HCT116 (cell line): Measurements from ENCODE around the gene CACNA1C. TPM values are rescaled to one million over a fixed set of nuclear protein-coding genes. Genes with fewer than 3 reads are reported as not detected.

Source experiments
- ATAC-seq: fragments of 200-7000 bp; cut with Tn5 transposase; 2 replicates; pipeline ENCODE4 v1.9.1; 2020; ENCODE audit warnings: mild to moderate bottlenecking, moderate library complexity
- BruUV-seq: library from RNA; stranded (reverse); fragments of 400-500 nt; replicated peaks from 2 replicates; lab custom pipeline; 2021; lab: Mats Ljungman, UMichigan
- CTCF ChIA-PET: fragments of 300-600 bp; sonication (Branson Sonifier 250); formaldehyde crosslinking; loops from one replicate; lab custom pipeline; 2021; ENCODE audit warnings: antibody characterized with exemption; lab: Charles Lee
- POLR2A ChIA-PET: fragments of 300-600, 350-600 bp; sonication (Branson Sonifier 250); formaldehyde crosslinking; loops from one replicate; lab custom pipeline; 2021; ENCODE audit warnings: antibody characterized with exemption; lab: Charles Lee
- RAD21 ChIA-PET, 2 experiments: fragments of 300-600 bp; sonication (Branson Sonifier 250); formaldehyde crosslinking; loops; one replicate each; lab custom pipeline; 2023; ENCODE audit warnings: low total read pairs in 2 of 2; ENCODE audit not compliant: uncharacterized antibody in 2 of 2, unreplicated experiment in 2 of 2, low non-redundant PET in 1 of 2; lab: Charles Lee
- DNase-seq: peaks from one replicate; pipeline ENCODE4 v3.0.0-alpha.2; 2010; ENCODE audit warnings: low read depth, low spot score
- H2AFZ ChIP-seq: fragments of 200-600 bp; shearing (Covaris generic), sonication (generic); 2 replicates; pipeline ENCODE4 v1.6.1; 2017; ENCODE audit warnings: low read depth, mixed run types, mixed read lengths, antibody characterized with exemption, low read length; ENCODE audit not compliant: poor library complexity, severe bottlenecking
- H3K27ac ChIP-seq: 2 replicates; pipeline ENCODE4 v1.5.1; 2012; ENCODE audit warnings: low read depth, low read length
- H3K27me3 ChIP-seq: fragments of 200-600 bp; sonication (generic); 2 replicates; pipeline ENCODE4 v1.6.1; 2016; ENCODE audit warnings: mixed run types, low read length, mixed read lengths; ENCODE audit not compliant: insufficient read depth
- H3K36me3 ChIP-seq, 2 experiments: fragments of 200-500 bp in 1 of 2; fragments of 200-600 bp in 1 of 2; sonication (Bioruptor generic) in 1 of 2; sonication (generic) in 1 of 2; 2 replicates each; pipeline versions ENCODE4 v1.5.1 to v1.6.1; 2014 to 2016; ENCODE audit warnings: low read length in 2 of 2, inconsistent platforms in 1 of 2, mixed read lengths in 1 of 2, mixed run types in 1 of 2; ENCODE audit not compliant: insufficient read depth in 2 of 2, control insufficient read depth in 1 of 2
- H3K4me1 ChIP-seq, 2 experiments: fragments of 200-600 bp in 1 of 2; sonication (generic) in 1 of 2; 2 replicates each; pipeline versions ENCODE4 v1.5.1 to v1.6.1; 2012 to 2017; ENCODE audit warnings: low read length in 2 of 2, inconsistent platforms in 1 of 2, mild to moderate bottlenecking in 1 of 2, mixed read lengths in 1 of 2, mixed run types in 1 of 2, moderate library complexity in 1 of 2; ENCODE audit not compliant: insufficient read depth in 2 of 2, control insufficient read depth in 1 of 2
- H3K4me2 ChIP-seq: fragments of 200-600 bp; sonication (generic); 2 replicates; pipeline ENCODE4 v1.6.1; 2017; ENCODE audit warnings: mixed run types, low read length, mixed read lengths
- H3K4me3 ChIP-seq, 2 experiments: fragments of 200-600 bp in 1 of 2; sonication (generic) in 1 of 2; replicated peaks in 1 of 2; 2 replicates each; pipeline ENCODE4 v1.5.1; 2011 to 2016; ENCODE audit warnings: low read length in 2 of 2, control low read depth in 1 of 2, low read depth in 1 of 2, mild to moderate bottlenecking in 1 of 2, mixed read lengths in 1 of 2, mixed run types in 1 of 2
- H3K79me2 ChIP-seq: fragments of 200-600 bp; sonication (generic); 2 replicates; pipeline ENCODE4 v1.6.1; 2017; ENCODE audit warnings: mild to moderate bottlenecking, mixed run types, low read length, moderate library complexity, mixed read lengths; ENCODE audit not compliant: insufficient read depth
- H3K9ac ChIP-seq: fragments of 200-600 bp; sonication (generic); 2 replicates; pipeline ENCODE4 v1.6.1; 2016; ENCODE audit warnings: low read length, mixed read lengths
- H3K9me2 ChIP-seq: fragments of 200-600 bp; sonication (generic), shearing (Covaris generic); 2 replicates; pipeline ENCODE4 v1.6.1; 2017; ENCODE audit warnings: mixed run types, mild to moderate bottlenecking, moderate library complexity; ENCODE audit not compliant: insufficient read depth
- H3K9me3 ChIP-seq, 2 experiments: fragments of 200-500 bp in 1 of 2; fragments of 200-600 bp in 1 of 2; sonication (Bioruptor generic) in 1 of 2; sonication (generic) in 1 of 2; 2 replicates each; pipeline ENCODE4 v1.6.1; 2014 to 2017; ENCODE audit warnings: low read length in 2 of 2, mixed read lengths in 2 of 2, inconsistent platforms in 1 of 2, low read depth in 1 of 2, mild to moderate bottlenecking in 1 of 2, mixed run types in 1 of 2, moderate library complexity in 1 of 2; ENCODE audit not compliant: control insufficient read depth in 1 of 2, insufficient read depth in 1 of 2
- H4K20me1 ChIP-seq: fragments of 200-600 bp; sonication (generic), shearing (Covaris generic); 2 replicates; pipeline ENCODE4 v1.6.1; 2017; ENCODE audit warnings: mixed run types, mild to moderate bottlenecking, moderate library complexity; ENCODE audit not compliant: insufficient read depth
- EGR1 ChIP-seq: IDR thresholded peaks from 2 replicates; pipeline ENCODE4 v1.6.1; 2012; ENCODE audit warnings: low read depth
- ELF1 ChIP-seq: IDR thresholded peaks from 2 replicates; pipeline ENCODE4 v1.6.1; 2012; ENCODE audit warnings: low read depth, borderline replicate concordance
- EZH2 ChIP-seq: fragments of 200-600 bp; sonication (generic); IDR thresholded peaks from 2 replicates; pipeline ENCODE4 v1.6.1; 2017; ENCODE audit warnings: antibody characterized with exemption, mixed run types
- FOSL1 ChIP-seq: IDR thresholded peaks from 2 replicates; pipeline ENCODE4 v1.6.1; 2012; ENCODE audit warnings: low read depth
- JUND ChIP-seq: IDR thresholded peaks from 2 replicates; pipeline ENCODE4 v1.6.1; 2012
- MAX ChIP-seq: IDR thresholded peaks from 2 replicates; pipeline ENCODE4 v1.6.1; 2012
- POLR2A ChIP-seq: IDR thresholded peaks from 2 replicates; pipeline ENCODE4 v1.7.0; 2011; ENCODE audit warnings: borderline replicate concordance; ENCODE audit not compliant: insufficient read depth, insufficient read length; ENCODE audit errors: extremely low read depth
- POLR2AphosphoS5 ChIP-seq: IDR thresholded peaks from 2 replicates; pipeline ENCODE4 v1.6.1; 2011; ENCODE audit warnings: mild to moderate bottlenecking, low read depth, low read length, moderate library complexity
- RAD21 ChIP-seq: IDR thresholded peaks from 2 replicates; pipeline ENCODE4 v1.6.1; 2012; ENCODE audit warnings: low read depth, mild to moderate bottlenecking
- SIN3A ChIP-seq: IDR thresholded peaks from 2 replicates; pipeline ENCODE4 v1.6.1; 2012; ENCODE audit warnings: low read depth
- SRF ChIP-seq: IDR thresholded peaks from 2 replicates; pipeline ENCODE4 v1.6.1; 2012; ENCODE audit warnings: low read depth
- YY1 ChIP-seq: IDR thresholded peaks from 2 replicates; pipeline ENCODE4 v1.6.1; 2011; ENCODE audit warnings: low read length, low read depth, moderate library complexity, mild to moderate bottlenecking; ENCODE audit not compliant: insufficient replicate concordance; ENCODE audit errors: extremely low read depth
- ZFX ChIP-seq: fragments of 450-650 bp; IDR thresholded peaks from 2 replicates; pipeline ENCODE4 v1.6.1; 2017
- intact Hi-C: fragments of 100-400 bp; cut with micrococcal nuclease; formaldehyde crosslinking; loops from 2 replicates; pipeline ENCODE4 v1.10.0; 2022
- total RNA-seq: library from RNA; stranded (reverse); gene quantifications from one replicate; pipeline ENCODE4 v1.2.1, GENCODE V29; 2021; ENCODE audit not compliant: unreplicated experiment
- TF ChIP-seq, protein P1 (sequence below): IDR thresholded peaks from 2 replicates; pipeline ENCODE4 v1.6.1; 2011; ENCODE audit warnings: mild to moderate bottlenecking, low read length, moderate library complexity; ENCODE audit not compliant: insufficient replicate concordance; ENCODE audit errors: extremely low read depth
- TF ChIP-seq, protein P2 (sequence below), 3 experiments: fragments of 200-600 bp in 1 of 3; sonication (generic) in 1 of 3; IDR thresholded peaks in 2 of 3; conservative IDR thresholded peaks in 1 of 3; 2 replicates each; pipeline ENCODE4 v1.5.1; 2012 to 2017; ENCODE audit warnings: low read depth in 2 of 3, low read length in 2 of 3, antibody characterized with exemption in 1 of 3, borderline replicate concordance in 1 of 3, control low read depth in 1 of 3, mild to moderate bottlenecking in 1 of 3, mixed read lengths in 1 of 3, mixed run types in 1 of 3, moderate library complexity in 1 of 3; ENCODE audit not compliant: insufficient read depth in 1 of 3
- TF ChIP-seq, protein P3 (sequence below): IDR thresholded peaks from 2 replicates; pipeline ENCODE4 v1.6.1; 2012; ENCODE audit warnings: low read depth

CACNA1C gene
- total RNA-seq, 1 experiment from 2014 or later: 0.05 TPM

DNA sequence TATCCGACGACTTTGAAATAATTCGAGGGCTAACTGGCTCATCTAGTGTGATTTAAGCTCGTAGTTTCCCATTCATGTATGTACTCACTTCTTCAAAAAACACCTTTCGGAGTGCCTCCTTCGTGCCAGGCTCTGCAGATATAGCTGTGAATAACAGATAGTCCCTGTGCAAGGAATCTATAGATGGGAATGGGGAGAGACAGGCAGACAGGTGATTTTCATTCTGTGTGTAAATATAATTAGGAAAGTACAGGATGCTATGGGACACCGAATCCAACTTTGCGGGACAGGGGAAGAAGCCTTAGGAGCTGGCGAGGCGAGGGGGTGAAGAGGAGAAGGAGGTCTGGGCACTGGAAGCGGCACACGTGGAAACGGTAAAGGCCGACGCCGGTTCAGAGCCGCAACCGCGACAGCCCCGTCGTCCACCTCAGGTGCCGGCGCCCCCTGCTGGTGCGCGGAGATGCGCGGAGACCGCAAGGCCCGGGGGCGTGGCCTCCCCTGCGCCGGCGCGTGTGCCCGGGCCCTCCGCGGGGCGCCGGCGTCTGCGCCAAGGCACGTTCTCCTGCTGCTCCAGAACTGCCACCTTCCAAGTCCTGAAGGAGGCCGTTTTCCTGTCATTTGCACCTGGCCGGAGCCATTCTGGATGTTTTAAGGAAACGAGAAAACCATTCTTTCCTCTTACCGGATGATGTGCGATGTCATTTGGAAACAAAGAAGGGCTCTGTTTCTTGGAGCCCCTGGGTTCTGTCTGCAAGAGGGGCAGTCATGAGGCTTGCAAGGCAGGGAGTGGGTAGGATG, 18.0 kb upstream of the CACNA1C start (continued):
- TF ChIP-seq, protein P1, sequence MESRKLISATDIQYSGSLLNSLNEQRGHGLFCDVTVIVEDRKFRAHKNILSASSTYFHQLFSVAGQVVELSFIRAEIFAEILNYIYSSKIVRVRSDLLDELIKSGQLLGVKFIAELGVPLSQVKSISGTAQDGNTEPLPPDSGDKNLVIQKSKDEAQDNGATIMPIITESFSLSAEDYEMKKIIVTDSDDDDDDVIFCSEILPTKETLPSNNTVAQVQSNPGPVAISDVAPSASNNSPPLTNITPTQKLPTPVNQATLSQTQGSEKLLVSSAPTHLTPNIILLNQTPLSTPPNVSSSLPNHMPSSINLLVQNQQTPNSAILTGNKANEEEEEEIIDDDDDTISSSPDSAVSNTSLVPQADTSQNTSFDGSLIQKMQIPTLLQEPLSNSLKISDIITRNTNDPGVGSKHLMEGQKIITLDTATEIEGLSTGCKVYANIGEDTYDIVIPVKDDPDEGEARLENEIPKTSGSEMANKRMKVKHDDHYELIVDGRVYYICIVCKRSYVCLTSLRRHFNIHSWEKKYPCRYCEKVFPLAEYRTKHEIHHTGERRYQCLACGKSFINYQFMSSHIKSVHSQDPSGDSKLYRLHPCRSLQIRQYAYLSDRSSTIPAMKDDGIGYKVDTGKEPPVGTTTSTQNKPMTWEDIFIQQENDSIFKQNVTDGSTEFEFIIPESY: no peak
- TF ChIP-seq POLR2AphosphoS5 (peak; percentile 69), MAX (peak; percentile 95)

DNA sequence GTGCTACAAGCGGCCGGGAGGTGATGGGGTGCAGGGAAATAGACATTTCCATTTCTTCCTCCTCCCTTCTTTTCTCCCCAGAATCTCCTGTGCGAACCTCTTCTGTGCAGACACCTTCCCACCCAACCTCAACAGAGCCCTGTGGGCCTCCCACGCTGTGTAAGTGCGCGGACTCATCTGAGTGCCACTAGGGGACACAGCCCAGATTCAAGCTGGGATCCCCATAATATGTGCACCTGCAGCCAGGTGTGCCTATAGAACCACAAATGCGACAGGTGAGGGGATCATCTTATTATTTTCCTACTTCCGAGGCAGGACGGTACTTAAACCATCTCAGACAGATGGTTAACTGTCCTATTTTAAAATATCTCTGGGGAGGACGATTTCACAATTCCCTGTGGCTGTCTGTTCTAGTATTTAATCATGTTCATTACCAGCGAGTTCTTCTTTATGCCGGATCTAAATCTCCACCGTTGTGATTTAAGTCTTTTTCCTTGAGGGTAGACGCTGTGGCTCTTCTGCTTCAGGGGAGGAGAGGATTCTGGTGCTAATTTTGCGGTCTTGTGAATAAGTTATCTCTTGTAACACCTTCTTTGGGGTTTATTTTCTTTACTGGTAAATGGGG, 17.2 kb upstream of the CACNA1C start:
- peak overlapping the region; percentile 59 for H2AFZ ChIP-seq
- peak; percentile 41 for ATAC-seq
- peaks cover 39% of the 10 kb centered on the region; the same call in 1 of the 2 replicates for H3K27me3 ChIP-seq
- H3K9ac ChIP-seq: no peak overlapping the region
- peak overlapping the region; percentile 30 to 47 for H3K4me3 ChIP-seq
- no peaks in the 10 kb centered on the region for H3K9me3 ChIP-seq
- H3K4me2 ChIP-seq: peak overlapping the region; percentile 78
- H3K27ac ChIP-seq: no peak overlapping the region
- BruUV-seq: no TSS peak
- POLR2A ChIA-PET: no interaction called here
- CTCF ChIA-PET: interaction anchor here (1.2 kb wide), 1 partner anchor 547 kb away, joined by 3 read pairs; no protein-coding TSS in a partner anchor
- H4K20me1 ChIP-seq: no peaks in the 10 kb centered on the region
- H3K79me2 ChIP-seq: no peaks in the 10 kb centered on the region
- H3K4me1 ChIP-seq: peaks cover 5 to 11% of the 10 kb centered on the region in 2 experiments
- no peaks in the 10 kb centered on the region for H3K36me3 ChIP-seq
- intact Hi-C loops: loop anchor here (1.0 to 5.0 kb wide), 3 partner anchors 95 to 383 kb away; no protein-coding TSS in a partner anchor
- RAD21 ChIA-PET: no interaction called here
- DNase-seq: no peak
- no peaks in the 10 kb centered on the region for H3K9me2 ChIP-seq
- TF ChIP-seq SIN3A: no peak; the same call in 1 of the 2 replicates
- TF ChIP-seq RAD21: no peak
- TF ChIP-seq MAX: no peak
- TF ChIP-seq JUND: no peak
- TF ChIP-seq EZH2: no peak
- no peak for TF ChIP-seq YY1
- TF ChIP-seq EGR1: no peak
- TF ChIP-seq ELF1: no peak
- TF ChIP-seq, protein P2, sequence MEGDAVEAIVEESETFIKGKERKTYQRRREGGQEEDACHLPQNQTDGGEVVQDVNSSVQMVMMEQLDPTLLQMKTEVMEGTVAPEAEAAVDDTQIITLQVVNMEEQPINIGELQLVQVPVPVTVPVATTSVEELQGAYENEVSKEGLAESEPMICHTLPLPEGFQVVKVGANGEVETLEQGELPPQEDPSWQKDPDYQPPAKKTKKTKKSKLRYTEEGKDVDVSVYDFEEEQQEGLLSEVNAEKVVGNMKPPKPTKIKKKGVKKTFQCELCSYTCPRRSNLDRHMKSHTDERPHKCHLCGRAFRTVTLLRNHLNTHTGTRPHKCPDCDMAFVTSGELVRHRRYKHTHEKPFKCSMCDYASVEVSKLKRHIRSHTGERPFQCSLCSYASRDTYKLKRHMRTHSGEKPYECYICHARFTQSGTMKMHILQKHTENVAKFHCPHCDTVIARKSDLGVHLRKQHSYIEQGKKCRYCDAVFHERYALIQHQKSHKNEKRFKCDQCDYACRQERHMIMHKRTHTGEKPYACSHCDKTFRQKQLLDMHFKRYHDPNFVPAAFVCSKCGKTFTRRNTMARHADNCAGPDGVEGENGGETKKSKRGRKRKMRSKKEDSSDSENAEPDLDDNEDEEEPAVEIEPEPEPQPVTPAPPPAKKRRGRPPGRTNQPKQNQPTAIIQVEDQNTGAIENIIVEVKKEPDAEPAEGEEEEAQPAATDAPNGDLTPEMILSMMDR (IDR thresholded peaks at IDR 0.05 in 2 of 3, conservative IDR thresholded peaks at IDR 0.05 in 1 of 3; ENCODE audit: borderline replicate concordance in 1 of 3, insufficient read depth in 1 of 3, low read depth in 2 of 3, low read length in 2 of 3): no peak
- no peak for TF ChIP-seq FOSL1
- TF ChIP-seq, protein P3, sequence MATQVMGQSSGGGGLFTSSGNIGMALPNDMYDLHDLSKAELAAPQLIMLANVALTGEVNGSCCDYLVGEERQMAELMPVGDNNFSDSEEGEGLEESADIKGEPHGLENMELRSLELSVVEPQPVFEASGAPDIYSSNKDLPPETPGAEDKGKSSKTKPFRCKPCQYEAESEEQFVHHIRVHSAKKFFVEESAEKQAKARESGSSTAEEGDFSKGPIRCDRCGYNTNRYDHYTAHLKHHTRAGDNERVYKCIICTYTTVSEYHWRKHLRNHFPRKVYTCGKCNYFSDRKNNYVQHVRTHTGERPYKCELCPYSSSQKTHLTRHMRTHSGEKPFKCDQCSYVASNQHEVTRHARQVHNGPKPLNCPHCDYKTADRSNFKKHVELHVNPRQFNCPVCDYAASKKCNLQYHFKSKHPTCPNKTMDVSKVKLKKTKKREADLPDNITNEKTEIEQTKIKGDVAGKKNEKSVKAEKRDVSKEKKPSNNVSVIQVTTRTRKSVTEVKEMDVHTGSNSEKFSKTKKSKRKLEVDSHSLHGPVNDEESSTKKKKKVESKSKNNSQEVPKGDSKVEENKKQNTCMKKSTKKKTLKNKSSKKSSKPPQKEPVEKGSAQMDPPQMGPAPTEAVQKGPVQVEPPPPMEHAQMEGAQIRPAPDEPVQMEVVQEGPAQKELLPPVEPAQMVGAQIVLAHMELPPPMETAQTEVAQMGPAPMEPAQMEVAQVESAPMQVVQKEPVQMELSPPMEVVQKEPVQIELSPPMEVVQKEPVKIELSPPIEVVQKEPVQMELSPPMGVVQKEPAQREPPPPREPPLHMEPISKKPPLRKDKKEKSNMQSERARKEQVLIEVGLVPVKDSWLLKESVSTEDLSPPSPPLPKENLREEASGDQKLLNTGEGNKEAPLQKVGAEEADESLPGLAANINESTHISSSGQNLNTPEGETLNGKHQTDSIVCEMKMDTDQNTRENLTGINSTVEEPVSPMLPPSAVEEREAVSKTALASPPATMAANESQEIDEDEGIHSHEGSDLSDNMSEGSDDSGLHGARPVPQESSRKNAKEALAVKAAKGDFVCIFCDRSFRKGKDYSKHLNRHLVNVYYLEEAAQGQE: no peak
- no peak for TF ChIP-seq POLR2A
- TF ChIP-seq SRF: no peak
- no peak for TF ChIP-seq ZFX
